IPS DF 4.7 (cell line): ENCODE data around the gene MCUR1.

Source experiments
- DNase-seq: peaks from one replicate; pipeline ENCODE4 v3.0.0-alpha.2; 2013; ENCODE audit warnings: low spot score; ENCODE audit errors: extremely low read depth

Gene MCUR1

GRCh38 chr6:13741365-13741764 is 73.0 kb downstream of the MCUR1 start:
- no peak for DNase-seq
